RPMI8226 (cell line): ENCODE results near the gene LNPK.
"Not testable (repeated sequence)": the region's sequence is repeated elsewhere in the genome, so short reads cannot be mapped to it uniquely, and the experiment has no call there.

Experiments
- DNase-seq: peaks from one replicate; pipeline ENCODE4 v3.0.0-alpha.2; 2015

LNPK gene

GRCh38 chr2:175965773-175966172 is 36.3 kb downstream of the LNPK start:
- DNase-seq = no peak

- peak; percentile 14 for DNase-seq
Measured at GRCh38 chr2:175964195-175964594, 37.9 kb downstream of the LNPK start.

DNA sequence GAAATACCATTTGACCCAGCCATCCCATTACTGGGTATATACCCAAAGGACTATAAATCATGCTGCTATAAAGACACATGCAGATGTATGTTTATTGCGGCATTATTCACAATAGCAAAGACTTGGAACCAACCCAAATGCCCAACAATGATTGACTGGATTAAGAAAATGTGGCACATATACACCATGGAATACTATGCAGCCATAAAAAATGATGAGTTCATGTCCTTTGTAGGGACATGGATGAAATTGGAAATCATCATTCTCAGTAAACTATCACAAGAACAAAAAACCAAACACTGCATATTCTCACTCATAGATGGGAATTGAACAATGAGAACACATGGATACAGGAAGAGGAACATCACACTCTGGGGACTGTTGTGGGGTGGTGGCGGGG is 38.9 kb downstream of the LNPK start:
- not testable (repeated sequence) for DNase-seq

GRCh38 chr2:175957845-175958244 is 44.2 kb downstream of the LNPK start:
- DNase-seq = no peak

- DNase-seq = no peak
Measured at GRCh38 chr2:175955136-175955535, 46.9 kb downstream of the LNPK start.

DNA sequence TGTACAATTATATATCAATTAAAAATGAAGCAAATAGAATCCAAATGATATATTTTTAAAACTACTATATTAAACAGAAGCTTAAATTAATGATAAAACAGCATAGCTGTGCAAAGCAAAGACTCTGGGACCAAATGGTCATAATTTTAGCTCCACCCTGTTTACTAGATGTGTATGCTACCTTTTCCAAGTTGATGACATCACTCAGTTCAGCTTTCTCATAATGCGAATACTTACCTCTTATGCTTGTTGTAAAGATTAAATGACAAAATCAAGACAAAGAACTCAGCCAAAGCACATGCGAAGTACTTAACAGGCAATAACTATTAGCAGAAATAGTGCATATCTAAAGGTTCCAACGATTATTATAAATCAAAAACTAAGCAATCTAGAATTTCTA is 51.6 kb downstream of the LNPK start:
- no peak for DNase-seq

- no peak for DNase-seq
Measured at GRCh38 chr2:175948191-175948590, 53.9 kb downstream of the LNPK start.

DNA sequence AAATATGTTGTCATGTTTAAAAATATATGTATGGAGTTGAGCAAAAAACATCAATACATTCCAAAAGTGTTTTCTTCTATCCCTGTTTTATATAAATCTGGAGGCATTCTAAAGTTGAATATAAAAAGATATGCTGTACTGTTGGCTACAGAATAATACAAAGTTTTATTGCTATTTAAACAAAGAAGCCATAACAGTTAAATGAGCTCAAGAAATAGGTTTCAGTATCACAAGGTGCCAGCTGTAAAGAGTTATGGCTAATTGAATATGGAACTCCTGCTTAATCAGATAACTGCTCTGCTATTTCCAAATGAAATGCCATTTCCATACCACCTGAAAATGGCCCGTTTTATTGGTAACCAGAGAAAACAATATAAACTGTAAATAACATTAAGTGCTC is 55.0 kb downstream of the LNPK start:
- DNase-seq = no peak

DNA sequence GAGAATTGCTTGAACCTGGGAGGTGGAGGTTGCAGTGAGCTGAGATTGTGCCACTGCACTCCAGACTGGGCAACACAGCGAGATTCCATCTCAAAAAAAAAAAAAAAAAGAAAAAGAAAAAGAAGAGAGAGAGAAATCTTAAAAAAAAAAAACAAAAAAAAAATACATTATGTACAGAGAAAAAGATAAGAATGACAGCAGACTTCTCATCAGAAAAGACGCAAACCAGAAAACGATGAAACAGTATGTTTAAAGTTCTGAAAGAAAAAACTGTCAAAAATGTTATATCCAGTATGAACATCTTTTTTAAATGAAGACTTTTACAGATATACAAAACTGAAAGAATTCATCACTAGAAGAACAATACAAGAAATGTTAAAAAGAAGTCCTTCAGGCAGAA is 60.4 kb downstream of the LNPK start:
- DNase-seq = no peak

DNA sequence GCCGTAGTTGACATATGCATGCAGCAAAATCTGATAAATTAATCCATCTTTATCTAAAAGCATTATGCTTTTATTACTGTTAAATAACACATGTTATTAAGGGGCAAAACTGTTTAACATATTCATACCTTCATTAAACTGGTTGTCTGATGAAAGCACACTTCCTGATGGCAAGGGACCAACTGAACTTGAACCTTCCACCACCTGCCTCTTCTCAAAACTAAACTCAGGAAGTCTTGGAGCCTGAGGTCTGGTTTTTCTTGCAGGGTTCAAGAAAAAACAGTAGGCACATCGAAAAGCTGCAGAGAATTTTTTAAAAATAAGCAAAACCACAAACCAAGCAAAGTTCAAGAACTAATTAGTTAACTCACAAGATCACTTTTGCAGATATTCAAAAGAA is 64.9 kb downstream of the LNPK start:
- no peak for DNase-seq

GRCh38 chr2:175935289-175936181 is 66.5 kb downstream of the LNPK start:
- DNase-seq = no peak

DNA sequence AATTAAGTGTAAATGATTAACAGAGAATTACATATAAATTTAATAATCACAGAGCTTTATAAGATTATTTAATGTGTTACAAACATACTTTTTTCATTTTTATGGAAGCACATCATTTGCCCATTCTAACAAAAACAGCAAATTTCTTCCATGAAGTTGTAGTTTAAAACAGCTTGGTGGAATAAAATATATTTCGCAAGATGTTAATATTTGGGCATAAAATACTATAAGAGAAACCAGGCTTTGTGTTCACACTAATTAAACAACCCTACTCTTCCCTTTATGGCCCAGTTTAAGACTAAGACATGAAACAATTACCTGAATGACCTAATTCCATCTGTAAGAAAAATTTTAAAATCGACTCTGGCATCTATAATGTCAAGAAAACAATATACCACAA is 69.4 kb downstream of the LNPK start:
- DNase-seq = no peak

DNA sequence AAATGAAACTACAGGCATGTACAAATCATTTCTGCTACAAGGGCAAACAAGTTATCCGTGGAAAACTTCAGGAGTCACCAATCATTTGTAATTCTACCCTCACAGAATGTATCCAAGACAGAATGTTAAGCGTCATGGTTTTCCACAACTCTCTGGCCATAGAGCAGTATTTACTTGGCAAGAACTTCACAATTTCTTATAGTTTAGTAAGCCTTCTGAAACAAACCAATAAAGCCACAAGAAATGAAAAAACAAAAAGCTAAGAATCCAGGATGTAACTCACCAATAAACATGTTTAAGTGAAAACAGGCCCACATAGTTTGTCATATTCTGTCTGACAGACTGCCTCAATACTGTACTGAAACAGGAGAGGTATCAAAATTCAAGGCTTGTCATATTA is 70.3 kb downstream of the LNPK start:
- DNase-seq = no peak

GRCh38 chr2:175930504-175930903 is 71.6 kb downstream of the LNPK start:
- no peak for DNase-seq

DNA sequence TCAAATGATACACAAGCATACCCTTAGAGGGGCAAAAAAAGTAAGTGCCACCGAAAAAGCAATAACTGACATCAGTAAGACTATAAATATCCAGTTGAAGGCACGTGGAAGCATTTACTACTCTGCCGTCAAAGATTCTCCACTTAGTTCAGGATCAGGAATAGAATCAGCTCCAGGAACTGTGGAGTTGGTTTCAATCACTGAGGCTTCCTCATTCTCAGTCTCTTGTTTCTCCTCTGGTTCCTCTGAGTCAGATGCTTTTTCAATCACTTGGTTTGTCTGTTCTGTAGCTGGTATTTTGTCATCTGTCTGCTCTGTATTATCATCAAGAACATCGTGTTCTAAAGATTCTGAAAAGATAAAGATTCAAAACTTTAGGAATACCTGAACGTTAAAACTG is 72.2 kb downstream of the LNPK start:
- DNase-seq = no peak

GRCh38 chr2:175926272-175926671 is 75.8 kb downstream of the LNPK start:
- no peak for DNase-seq

- no peak for DNase-seq
Measured at GRCh38 chr2:175922160-175922559, 79.9 kb downstream of the LNPK start.

DNA sequence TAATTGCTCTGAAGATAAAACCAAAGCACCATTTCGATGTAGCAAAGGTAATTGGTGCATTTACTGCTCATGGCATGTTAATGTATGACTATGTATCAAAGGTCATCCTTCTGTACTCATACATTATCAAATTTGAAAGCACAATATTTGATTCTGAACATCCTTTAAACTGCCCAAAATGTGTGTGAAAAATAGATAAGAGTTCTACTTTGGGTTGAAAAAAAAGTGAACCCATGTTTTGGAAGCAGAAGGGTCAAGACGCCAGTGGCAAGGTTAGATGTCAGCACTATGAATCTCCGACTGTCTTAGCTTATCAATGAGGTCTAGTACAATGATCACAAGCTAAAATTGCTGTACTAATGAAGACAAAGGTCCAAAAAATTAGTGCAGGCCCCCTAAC is 83.1 kb downstream of the LNPK start:
- no peak for DNase-seq

- DNase-seq = no peak
Measured at GRCh38 chr2:175914846-175915245, 87.2 kb downstream of the LNPK start.

DNA sequence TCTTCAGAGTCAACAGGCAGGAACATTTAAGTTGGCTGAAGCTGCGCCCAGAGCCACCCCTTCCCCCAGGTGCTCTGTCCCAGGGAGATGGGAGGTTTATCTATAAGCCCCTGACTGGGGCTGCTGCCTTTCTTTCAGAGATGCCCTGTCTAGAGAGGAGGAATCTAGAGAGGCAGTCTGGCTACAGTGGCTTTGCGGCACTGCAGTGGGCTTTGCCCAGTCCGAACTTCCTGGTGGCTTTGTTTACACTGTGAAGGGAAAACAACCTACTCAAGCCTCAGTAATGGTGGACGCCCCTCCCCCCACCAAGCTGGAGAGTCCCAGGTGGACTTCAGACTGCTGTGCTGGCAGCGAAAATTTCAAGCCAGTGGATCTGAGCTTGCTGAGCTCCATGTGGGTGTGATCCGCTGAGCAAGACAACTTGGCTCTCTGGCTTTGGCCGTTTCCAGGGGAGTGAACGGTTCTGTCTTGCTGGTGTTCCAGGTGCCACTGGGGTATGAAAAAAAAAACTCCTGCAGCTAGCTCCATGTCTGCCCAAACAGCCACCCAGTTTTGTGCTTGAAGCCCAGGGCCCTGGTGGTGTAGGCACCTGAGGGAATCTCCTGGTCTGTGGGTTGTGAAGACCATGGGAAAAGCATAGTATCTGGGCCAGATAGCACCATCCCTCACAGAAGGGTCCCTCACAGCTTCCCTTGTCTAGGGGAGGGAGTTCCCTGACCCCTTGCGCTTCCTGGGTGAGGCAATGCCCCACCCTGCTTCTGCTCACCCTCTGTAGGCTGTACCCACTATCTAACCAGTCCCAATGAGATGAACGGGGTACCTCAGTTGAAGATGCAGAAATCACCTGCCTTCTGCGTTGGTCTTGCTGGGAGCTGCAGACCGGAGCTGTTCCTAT is 88.0 kb downstream of the LNPK start:
- not testable (repeated sequence) for DNase-seq

GRCh38 chr2:175913267-175913666 is 88.8 kb downstream of the LNPK start:
- not testable (repeated sequence) for DNase-seq

GRCh38 chr2:175904035-175904434 is 98.0 kb downstream of the LNPK start:
- DNase-seq = no peak

- DNase-seq = no peak
Measured at GRCh38 chr2:175903384-175903936, 98.6 kb downstream of the LNPK start.

- DNase-seq = not testable (repeated sequence)
Measured at GRCh38 chr2:175895957-175896356, 106.1 kb downstream of the LNPK start.
